H1 (cell line): Measurements from ENCODE around the gene DDX47. TPM values are rescaled to one million over a fixed set of nuclear protein-coding genes. Genes with fewer than 3 reads are reported as not detected.

Source experiments
- CTCF ChIA-PET: fragments of 300-600 bp; sonication (Branson Sonifier 250); formaldehyde crosslinking; loops from one replicate; lab custom pipeline; 2021; ENCODE audit not compliant: partially characterized antibody; lab: Charles Lee
- POLR2A ChIA-PET: fragments of 300-600 bp; sonication (Branson Sonifier 250); formaldehyde crosslinking; loops from one replicate; lab custom pipeline; 2021; ENCODE audit warnings: inconsistent platforms; ENCODE audit not compliant: partially characterized antibody; lab: Charles Lee
- DNase-seq, 2 experiments: peaks; one replicate each; pipeline versions ENCODE4 v3.0.0 to v3.0.0-alpha.2; 2010 to 2022; ENCODE audit warnings: low spot score in 2 of 2, low read depth in 1 of 2, mixed read lengths in 1 of 2
- FAIRE-seq: peaks from 2 replicates; lab custom pipeline; 2011; peaks lifted over from hg19 to GRCh38; lab: Jason Lieb, UNC
- H2AFZ ChIP-seq: 2 replicates; pipeline ENCODE4 v1.8.1; 2012; ENCODE audit warnings: low read length, inconsistent platforms
- H2AK5ac ChIP-seq: 2 replicates; pipeline ENCODE4 v1.6.1; 2013; ENCODE audit warnings: low read depth, low read length
- H2BK120ac ChIP-seq: replicated peaks from 2 replicates; pipeline ENCODE3; 2013; ENCODE audit warnings: low read depth, low read length, inconsistent platforms
- H2BK12ac ChIP-seq: 2 replicates; pipeline ENCODE4 v1.6.1; 2013; ENCODE audit warnings: low read depth, low read length
- H2BK15ac ChIP-seq: 2 replicates; pipeline ENCODE4 v1.6.1; 2013; ENCODE audit warnings: low read length
- H2BK20ac ChIP-seq: 2 replicates; pipeline ENCODE4 v1.6.1; 2013; ENCODE audit warnings: low read length
- H2BK5ac ChIP-seq: 2 replicates; pipeline ENCODE4 v1.6.1; 2013; ENCODE audit warnings: low read depth, low read length
- H3K14ac ChIP-seq: 2 replicates; pipeline ENCODE4 v1.6.1; 2013; ENCODE audit warnings: inconsistent platforms; ENCODE audit not compliant: insufficient read length
- H3K18ac ChIP-seq: 2 replicates; pipeline ENCODE4 v1.6.1; 2013; ENCODE audit warnings: low read length; ENCODE audit errors: extremely low read depth
- H3K23ac ChIP-seq: 2 replicates; pipeline ENCODE4 v1.6.1; 2013; ENCODE audit warnings: inconsistent platforms; ENCODE audit not compliant: insufficient read length
- H3K23me2 ChIP-seq: 2 replicates; pipeline ENCODE4 v1.6.1; 2013; ENCODE audit warnings: low read depth, low read length
- H3K27ac ChIP-seq: 2 replicates; pipeline ENCODE4 v1.6.1; 2011; ENCODE audit warnings: low read depth, low read length, inconsistent platforms
- H3K27me3 ChIP-seq, 4 experiments: replicated peaks in 1 of 4; 1 replicate in 1 of 4; 2 replicates in 3 of 4; pipeline versions ENCODE4 v1.6.1 to v1.8.1; 2011 to 2013; ENCODE audit warnings: low read length in 3 of 4, mild to moderate bottlenecking in 3 of 4, inconsistent platforms in 2 of 4, mixed read lengths in 2 of 4, moderate library complexity in 1 of 4; ENCODE audit not compliant: control insufficient read depth in 3 of 4, insufficient read depth in 3 of 4; ENCODE audit errors: extremely low read depth in 1 of 4
- H3K36me3 ChIP-seq, 4 experiments: 2 replicates each; pipeline versions ENCODE4 v1.6.1 to v1.8.1; 2011 to 2013; ENCODE audit warnings: mild to moderate bottlenecking in 4 of 4, low read length in 3 of 4, moderate library complexity in 2 of 4, control low read depth in 1 of 4, inconsistent platforms in 1 of 4; ENCODE audit not compliant: insufficient read depth in 4 of 4, control insufficient read depth in 2 of 4
- H3K4ac ChIP-seq: replicated peaks from 2 replicates; pipeline ENCODE3; 2013; ENCODE audit warnings: low read length, low read depth, mixed read lengths, inconsistent platforms; ENCODE audit not compliant: insufficient read length
- H3K4me1 ChIP-seq, 4 experiments: replicated peaks in 1 of 4; 1 replicate in 1 of 4; 2 replicates in 3 of 4; pipeline versions ENCODE4 v1.6.1 to v1.8.1; 2011 to 2013; ENCODE audit warnings: low read length in 3 of 4, inconsistent platforms in 2 of 4, mixed read lengths in 1 of 4; ENCODE audit not compliant: insufficient read depth in 4 of 4, control insufficient read depth in 3 of 4
- H3K4me2 ChIP-seq, 2 experiments: 2 replicates each; pipeline versions ENCODE4 v1.6.1 to v1.8.1; 2011 to 2013; ENCODE audit warnings: low read depth in 2 of 2, low read length in 2 of 2, control low read depth in 1 of 2, inconsistent platforms in 1 of 2, mild to moderate bottlenecking in 1 of 2; ENCODE audit not compliant: insufficient read depth in 1 of 2
- H3K4me3 ChIP-seq, 4 experiments: fragments of 200-600, 300-600 bp in 1 of 4; sonication (generic), shearing (Covaris generic), sonication (Bioruptor Twin) in 1 of 4; 2 replicates each; pipeline versions ENCODE4 v1.5.1 to v1.8.1; 2011 to 2016; ENCODE audit warnings: low read length in 4 of 4, low read depth in 3 of 4, control low read depth in 2 of 4, inconsistent platforms in 2 of 4, mild to moderate bottlenecking in 2 of 4, mixed read lengths in 1 of 4, moderate library complexity in 1 of 4; ENCODE audit not compliant: insufficient read depth in 2 of 4; ENCODE audit errors: extremely low read depth in 1 of 4
- H3K56ac ChIP-seq: replicated peaks from 2 replicates; pipeline ENCODE3; 2013; ENCODE audit warnings: low read depth, mild to moderate bottlenecking, mixed read lengths, low read length, inconsistent platforms; ENCODE audit not compliant: insufficient read length
- H3K79me1 ChIP-seq: 2 replicates; pipeline ENCODE4 v1.6.1; 2013; ENCODE audit warnings: low read depth, low read length, control low read depth
- H3K79me2 ChIP-seq, 2 experiments: 2 replicates each; pipeline versions ENCODE4 v1.6.1 to v1.8.1; 2012 to 2013; ENCODE audit warnings: low read length in 2 of 2, mild to moderate bottlenecking in 2 of 2, inconsistent platforms in 1 of 2; ENCODE audit not compliant: insufficient read depth in 2 of 2, control insufficient read depth in 1 of 2
- H3K9ac ChIP-seq, 4 experiments: replicated peaks in 1 of 4; 1 replicate in 1 of 4; 2 replicates in 3 of 4; pipeline versions ENCODE4 v1.6.1 to v1.8.1; 2011 to 2013; ENCODE audit warnings: low read depth in 3 of 4, low read length in 3 of 4, control low read depth in 2 of 4, mild to moderate bottlenecking in 2 of 4, moderate library complexity in 2 of 4, inconsistent platforms in 1 of 4; ENCODE audit errors: extremely low read depth in 1 of 4
- H3K9me3 ChIP-seq, 2 experiments: 2 replicates each; pipeline versions ENCODE4 v1.6.1 to v1.8.1; 2012 to 2013; ENCODE audit warnings: mild to moderate bottlenecking in 2 of 2, moderate library complexity in 2 of 2, control low read depth in 1 of 2, inconsistent platforms in 1 of 2, low read depth in 1 of 2, low read length in 1 of 2, mixed read lengths in 1 of 2; ENCODE audit not compliant: insufficient read depth in 2 of 2
- H4K20me1 ChIP-seq, 2 experiments: replicated peaks in 1 of 2; 2 replicates each; pipeline versions ENCODE3 to v1.8.1; 2011 to 2013; ENCODE audit warnings: inconsistent platforms in 2 of 2, low read length in 2 of 2, mild to moderate bottlenecking in 1 of 2; ENCODE audit not compliant: insufficient read depth in 2 of 2, control insufficient read depth in 1 of 2
- H4K5ac ChIP-seq: 2 replicates; pipeline ENCODE4 v1.6.1; 2013; ENCODE audit warnings: low read length, low read depth, mixed read lengths, inconsistent platforms; ENCODE audit not compliant: insufficient read length
- H4K8ac ChIP-seq: 2 replicates; pipeline ENCODE4 v1.8.0; 2013; ENCODE audit warnings: mild to moderate bottlenecking, moderate library complexity, low read length, inconsistent platforms; ENCODE audit not compliant: insufficient read depth; ENCODE audit errors: extremely low read depth
- H4K91ac ChIP-seq: replicated peaks from 2 replicates; pipeline ENCODE3; 2013; ENCODE audit warnings: low read length, mixed read lengths, inconsistent platforms; ENCODE audit not compliant: insufficient read length
- whole genome bisulfite sequencing, 2 experiments: shearing (Covaris generic) in 1 of 2; methylation state at CpG; one replicate each; pipeline versions ENCODE4 v1.1.6 to v1.1.7; 2013 to 2015; ENCODE audit warnings: low lambda C conversion rate in 2 of 2, mixed read lengths in 2 of 2, inconsistent platforms in 1 of 2, low coverage in 1 of 2, missing lambda C conversion rate in 1 of 2; ENCODE audit not compliant: insufficient replicate concordance in 2 of 2, insufficient coverage in 1 of 2, insufficient read length in 1 of 2; ENCODE audit errors: extremely low coverage in 1 of 2, missing lambda C conversion rate in 1 of 2; 5-methylcytosine and 5-hydroxymethylcytosine counted together
- polyA plus RNA-seq, 7 experiments: library from polyadenylated mRNA; depleted of rRNA in 3 of 7; stranded (reverse) in 5 of 7; unstranded in 2 of 7; fragments of >200 nt in 5 of 7; fragments of 200-250 nt in 2 of 7; gene quantifications; 1 replicate in 5 of 7; 2 replicates in 1 of 7; 4 replicates in 1 of 7; pipeline versions ENCODE4 v1.2.1 to v1.2.3, GENCODE V29; 2011 to 2013; ENCODE audit warnings: missing spikeins in 2 of 7, mixed read lengths in 2 of 7
- total RNA-seq: library from RNA; stranded (reverse); fragmentation: NEBNext Ultra II Directional; extraction: Animal tissue kit (Norgen Biotek cat#: 25700); gene quantifications from 2 replicates; pipeline ENCODE4 v1.2.1, GENCODE V29; 2021
- TF ChIP-seq, protein P1 (sequence below), 3 experiments: IDR thresholded peaks; 1 replicate in 2 of 3; 2 replicates in 1 of 3; pipeline versions ENCODE4 v1.5.1 to v1.6.1; 2011; ENCODE audit warnings: low read length in 3 of 3, mild to moderate bottlenecking in 3 of 3, inconsistent platforms in 2 of 3, low read depth in 1 of 3, moderate library complexity in 1 of 3; ENCODE audit not compliant: insufficient read depth in 1 of 3; ENCODE audit errors: control extremely low read depth in 1 of 3

The DDX47 gene
- total and polyA plus RNA-seq, 2 of the 8 experiments (the other 6 are each of a cell fraction or from before 2014, with no cell fraction given), result 54.4 to 74.2 TPM

DNA sequence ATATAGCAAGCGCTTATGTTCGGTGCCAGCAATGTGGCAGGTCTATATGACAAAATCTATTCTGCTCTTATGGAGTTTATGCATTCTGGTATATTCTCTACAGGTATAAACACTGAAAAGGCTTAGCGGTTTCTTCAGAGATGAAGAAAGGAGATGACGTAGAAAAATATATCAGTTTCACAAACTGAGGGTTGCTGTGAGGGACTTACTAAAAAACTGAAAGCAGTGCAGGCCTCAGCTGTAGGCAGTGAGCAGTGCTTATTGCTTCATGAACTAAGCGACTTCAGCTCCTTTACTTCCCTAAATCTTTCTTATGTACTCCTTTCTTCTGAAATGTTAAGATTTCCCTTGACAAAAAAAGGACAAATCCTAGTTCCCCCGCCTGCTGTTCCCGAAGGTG is 4.5 kb downstream of the DDX47 start:
- Histone ChIP-seq H2BK120ac (no peak overlapping the region), H3K14ac (no peak overlapping the region), H3K23ac (no peak overlapping the region), H3K9ac (no peak overlapping the region), H3K27ac (no peak overlapping the region), H3K4me3 (no peak overlapping the region), H3K4ac (no peak overlapping the region), H2BK20ac (no peak overlapping the region), H2BK12ac (no peak overlapping the region), H3K4me1 (no peaks in the 10 kb centered on the region; a peak in 1 of 7 replicates), H3K23me2 (no peaks in the 10 kb centered on the region; the same call in 1 of the 2 replicates), H3K4me2 (no peak overlapping the region), H3K18ac (no peak overlapping the region), H3K79me2 (peaks cover 6 to 65% of the 10 kb centered on the region in 2 experiments; a peak in 3 of 4 replicates), H3K27me3 (no peaks in the 10 kb centered on the region), H2BK5ac (no peak overlapping the region), H2AK5ac (no peak overlapping the region), H4K5ac (no peak overlapping the region), H2AFZ (no peak overlapping the region), H3K79me1 (no peaks in the 10 kb centered on the region; the same call in none of the 2 replicates), H4K91ac (no peak overlapping the region), H4K20me1 (peaks cover 0 to 3% of the 10 kb centered on the region in 2 experiments), H3K56ac (no peak overlapping the region), H4K8ac (no peak overlapping the region), H2BK15ac (no peak overlapping the region), H3K9me3 (no peaks in the 10 kb centered on the region), H3K36me3 (peaks cover 6 to 24% (median 11%) of the 10 kb centered on the region in 4 experiments)
- ChIA-PET POLR2A (interaction anchor here (1.3 kb wide), 1 partner anchor 13 kb away, joined by 3 read pairs; no protein-coding TSS in a partner anchor), CTCF (interaction anchor here (0.9 to 9.8 kb wide), 3 partner anchors 19 to 74 kb away, joined by 3 to 55 read pairs (median 19); no protein-coding TSS in a partner anchor)
- DNase-seq (no peak), FAIRE-seq (no peak)
- TF ChIP-seq, protein P1, sequence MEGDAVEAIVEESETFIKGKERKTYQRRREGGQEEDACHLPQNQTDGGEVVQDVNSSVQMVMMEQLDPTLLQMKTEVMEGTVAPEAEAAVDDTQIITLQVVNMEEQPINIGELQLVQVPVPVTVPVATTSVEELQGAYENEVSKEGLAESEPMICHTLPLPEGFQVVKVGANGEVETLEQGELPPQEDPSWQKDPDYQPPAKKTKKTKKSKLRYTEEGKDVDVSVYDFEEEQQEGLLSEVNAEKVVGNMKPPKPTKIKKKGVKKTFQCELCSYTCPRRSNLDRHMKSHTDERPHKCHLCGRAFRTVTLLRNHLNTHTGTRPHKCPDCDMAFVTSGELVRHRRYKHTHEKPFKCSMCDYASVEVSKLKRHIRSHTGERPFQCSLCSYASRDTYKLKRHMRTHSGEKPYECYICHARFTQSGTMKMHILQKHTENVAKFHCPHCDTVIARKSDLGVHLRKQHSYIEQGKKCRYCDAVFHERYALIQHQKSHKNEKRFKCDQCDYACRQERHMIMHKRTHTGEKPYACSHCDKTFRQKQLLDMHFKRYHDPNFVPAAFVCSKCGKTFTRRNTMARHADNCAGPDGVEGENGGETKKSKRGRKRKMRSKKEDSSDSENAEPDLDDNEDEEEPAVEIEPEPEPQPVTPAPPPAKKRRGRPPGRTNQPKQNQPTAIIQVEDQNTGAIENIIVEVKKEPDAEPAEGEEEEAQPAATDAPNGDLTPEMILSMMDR (IDR thresholded peaks at IDR 0.05; ENCODE audit: control extremely low read depth in 1 of 3, insufficient read depth in 1 of 3, low read depth in 1 of 3, low read length in 3 of 3), result no peak
- WGBS, 2 experiments, result 98% methylated on average over 7 of the region's 7 CpGs; no CpG with 5 or more reads in 1 of the 2 experiments
